Keratinocyte (primary cell): ENCODE data around the gene TNFAIP8.

Experiments
- EZH2 ChIP-seq: IDR thresholded peaks from one replicate; pipeline ENCODE4 v1.6.1; 2012; ENCODE audit warnings: inconsistent platforms, mild to moderate bottlenecking, low read length, moderate library complexity
- TF ChIP-seq, protein P1 (sequence below), 3 experiments: IDR thresholded peaks in 1 of 3; conservative IDR thresholded peaks in 1 of 3; optimal IDR thresholded peaks in 1 of 3; 2 replicates in 2 of 3; 3 replicates in 1 of 3; pipeline versions ENCODE3 to v1.5.1; 2011; ENCODE audit warnings: low read length in 3 of 3, mild to moderate bottlenecking in 3 of 3, moderate library complexity in 2 of 3, control low read depth in 1 of 3, inconsistent platforms in 1 of 3; ENCODE audit not compliant: insufficient read depth in 2 of 3; ENCODE audit errors: extremely low read depth in 1 of 3

DNA sequence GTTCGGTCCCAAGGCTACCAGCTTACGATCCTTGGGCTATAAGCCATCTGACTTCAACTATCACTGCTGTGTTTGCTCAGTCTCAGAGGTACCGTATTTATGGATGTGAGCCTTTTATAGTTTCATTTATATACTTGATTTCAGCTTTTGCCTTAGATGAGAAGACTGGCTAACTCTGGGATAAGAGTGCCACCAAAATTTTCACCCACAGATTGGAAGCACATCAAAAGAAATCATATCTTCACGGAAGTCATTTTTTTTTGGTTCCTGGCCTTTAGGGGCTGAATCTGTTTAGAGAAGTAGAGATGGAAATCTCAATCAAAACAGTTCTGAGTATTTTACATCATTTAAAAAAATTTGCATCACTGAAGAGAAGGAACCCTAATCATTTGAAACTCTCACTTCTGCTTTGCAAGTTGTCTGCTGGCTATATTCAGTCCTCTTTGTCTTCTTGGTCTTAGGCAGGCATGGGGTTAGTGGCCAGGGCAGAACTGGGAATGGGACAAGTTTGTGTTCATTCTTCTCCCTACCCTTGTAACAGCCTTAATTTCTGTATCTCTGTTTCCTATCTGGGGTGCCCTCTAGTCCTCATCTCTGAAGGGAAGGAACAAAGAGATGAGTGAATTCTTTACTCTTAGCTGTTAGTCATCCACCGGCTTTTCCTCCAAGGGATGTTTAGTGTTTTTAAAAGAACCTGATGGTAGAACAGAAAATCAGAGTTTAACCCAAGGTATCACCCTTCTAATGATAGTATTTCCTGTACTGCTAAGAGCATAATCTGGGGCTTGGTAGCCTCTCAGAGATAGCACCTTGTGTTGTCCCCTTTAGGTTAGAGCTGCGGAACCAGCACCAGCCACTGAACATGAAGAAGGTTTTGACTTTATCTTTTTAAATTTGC, 14.1 kb upstream of the TNFAIP8 start:
- TF ChIP-seq, protein P1, sequence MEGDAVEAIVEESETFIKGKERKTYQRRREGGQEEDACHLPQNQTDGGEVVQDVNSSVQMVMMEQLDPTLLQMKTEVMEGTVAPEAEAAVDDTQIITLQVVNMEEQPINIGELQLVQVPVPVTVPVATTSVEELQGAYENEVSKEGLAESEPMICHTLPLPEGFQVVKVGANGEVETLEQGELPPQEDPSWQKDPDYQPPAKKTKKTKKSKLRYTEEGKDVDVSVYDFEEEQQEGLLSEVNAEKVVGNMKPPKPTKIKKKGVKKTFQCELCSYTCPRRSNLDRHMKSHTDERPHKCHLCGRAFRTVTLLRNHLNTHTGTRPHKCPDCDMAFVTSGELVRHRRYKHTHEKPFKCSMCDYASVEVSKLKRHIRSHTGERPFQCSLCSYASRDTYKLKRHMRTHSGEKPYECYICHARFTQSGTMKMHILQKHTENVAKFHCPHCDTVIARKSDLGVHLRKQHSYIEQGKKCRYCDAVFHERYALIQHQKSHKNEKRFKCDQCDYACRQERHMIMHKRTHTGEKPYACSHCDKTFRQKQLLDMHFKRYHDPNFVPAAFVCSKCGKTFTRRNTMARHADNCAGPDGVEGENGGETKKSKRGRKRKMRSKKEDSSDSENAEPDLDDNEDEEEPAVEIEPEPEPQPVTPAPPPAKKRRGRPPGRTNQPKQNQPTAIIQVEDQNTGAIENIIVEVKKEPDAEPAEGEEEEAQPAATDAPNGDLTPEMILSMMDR (optimal IDR thresholded peaks at IDR 0.05 in 1 of 3, IDR thresholded peaks at IDR 0.05 in 1 of 3, conservative IDR thresholded peaks at IDR 0.05 in 1 of 3; ENCODE audit: extremely low read depth in 1 of 3, insufficient read depth in 2 of 3, low read length in 3 of 3): no peak
- TF ChIP-seq EZH2: no peak
